Activated T-cell treated with anti-CD3 and anti-CD28 coated beads for 4 hours (primary cell): ENCODE data around the gene PPFIA2.

ENCODE experiments used
- DNase-seq: peaks from one replicate; pipeline ENCODE4 v3.0.0-alpha.2; 2020

PPFIA2 gene

DNA sequence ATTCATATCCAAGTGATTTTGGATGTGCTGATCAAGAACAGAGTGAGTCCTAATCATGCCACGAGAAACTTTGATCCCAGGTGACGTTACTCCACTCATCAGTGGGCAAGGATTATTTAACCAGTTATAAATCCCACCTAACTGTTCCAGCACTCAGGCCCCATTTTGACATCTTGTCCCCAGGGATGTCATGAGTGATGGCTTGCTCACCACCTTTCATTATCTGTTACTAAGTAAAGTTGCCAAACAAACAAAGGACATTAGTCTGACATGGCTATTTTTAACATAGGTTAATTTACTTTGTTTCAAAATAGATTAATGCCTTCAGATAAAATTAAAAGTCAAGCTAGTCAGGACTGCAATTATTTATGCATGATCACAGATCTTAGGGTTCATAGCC, 425.3 kb downstream of the PPFIA2 start:
- DNase-seq: no peak

DNA sequence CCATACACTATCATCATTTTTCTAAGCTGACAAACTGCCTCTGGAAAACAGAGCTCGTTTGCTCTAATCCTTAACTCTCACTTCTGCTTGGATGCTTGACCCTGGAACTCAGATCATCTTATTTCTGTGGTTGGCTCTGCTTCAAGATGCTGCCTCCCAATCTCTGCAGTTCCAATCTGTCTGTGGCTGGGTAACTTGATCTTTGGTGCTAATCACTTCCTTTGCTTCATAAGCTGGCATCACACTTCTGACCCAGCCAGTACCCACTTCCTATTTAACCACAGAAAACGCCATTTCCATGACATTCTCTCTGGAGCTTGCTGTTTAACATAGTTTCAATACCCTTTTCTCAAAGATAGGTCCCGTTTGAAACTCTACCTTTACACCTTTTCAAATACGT, 427.1 kb downstream of the PPFIA2 start:
- DNase-seq: no peak

DNA sequence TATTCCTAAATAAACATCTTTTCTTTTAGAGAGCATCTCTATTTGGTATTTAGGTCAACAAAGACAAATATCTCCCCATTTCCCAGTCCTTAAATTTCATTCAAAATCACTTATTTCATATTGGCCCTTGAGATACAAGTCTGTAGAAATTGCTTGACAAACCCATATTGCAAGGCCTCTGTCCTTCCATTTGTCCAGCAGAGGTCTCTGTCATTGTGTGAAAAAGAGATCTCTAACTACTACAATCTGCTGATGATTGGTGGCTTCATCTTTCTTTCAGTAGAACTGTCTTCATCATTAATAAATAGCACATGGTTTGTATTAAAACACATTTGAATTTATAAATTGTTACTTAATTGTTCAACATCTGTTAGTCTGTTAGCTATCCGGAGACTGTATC, 428.7 kb downstream of the PPFIA2 start:
- no peak for DNase-seq

DNA sequence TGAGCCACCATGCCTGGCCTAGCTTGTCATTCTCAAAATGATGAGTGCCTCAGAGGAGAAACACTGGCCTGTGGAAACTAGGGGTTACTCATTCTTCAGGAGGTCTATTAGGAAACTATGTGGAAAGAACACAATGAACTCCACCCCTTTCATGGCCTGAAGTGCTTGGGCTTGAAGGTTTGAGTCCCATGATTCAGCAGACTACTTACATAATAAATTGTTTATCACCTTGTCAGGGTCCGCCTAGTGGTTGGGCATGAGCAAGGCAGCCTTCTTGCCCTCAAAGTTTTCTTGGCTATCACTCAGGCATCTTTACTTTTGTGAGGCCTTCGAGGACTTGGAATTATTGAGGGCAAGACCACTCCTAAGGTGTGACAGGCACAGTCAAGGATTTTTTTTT, 430.1 kb downstream of the PPFIA2 start:
- no peak for DNase-seq

DNA sequence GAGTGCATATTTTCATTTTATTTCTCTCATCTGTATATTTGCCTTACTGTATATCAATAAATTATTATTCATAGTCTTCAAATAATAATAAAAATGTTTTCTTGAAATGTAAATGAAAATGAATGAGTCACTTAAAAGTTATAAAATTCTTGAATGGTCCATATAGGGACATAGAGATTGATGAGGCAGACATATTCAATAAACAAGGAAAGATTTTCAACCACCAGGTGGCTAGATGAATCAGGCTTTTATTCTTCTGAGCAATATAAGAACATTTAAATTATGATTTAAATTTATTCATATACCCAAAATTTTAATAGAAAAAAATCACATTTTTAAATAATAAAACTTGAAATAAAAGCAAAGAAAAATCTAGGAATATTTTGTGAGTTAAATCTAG, 431.7 kb downstream of the PPFIA2 start:
- DNase-seq: no peak

DNA sequence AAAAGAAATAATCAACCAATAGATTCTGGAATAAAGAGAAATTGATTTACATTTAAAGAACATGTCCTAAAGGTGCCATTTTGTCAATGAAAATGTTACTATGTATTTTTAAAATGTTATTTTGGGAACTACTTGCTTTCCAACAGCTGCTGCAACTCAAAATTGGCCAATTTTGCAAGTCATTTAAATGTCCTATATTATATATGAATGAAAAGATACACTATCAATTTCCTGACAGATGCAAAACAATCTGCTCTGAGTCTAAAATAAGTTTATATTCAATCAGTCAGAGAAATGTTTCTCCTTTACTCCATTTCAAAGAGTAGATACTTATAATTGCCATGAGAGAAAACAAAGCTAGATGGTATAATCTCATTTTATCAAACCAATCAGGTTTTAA, 434.1 kb downstream of the PPFIA2 start:
- no peak for DNase-seq

DNA sequence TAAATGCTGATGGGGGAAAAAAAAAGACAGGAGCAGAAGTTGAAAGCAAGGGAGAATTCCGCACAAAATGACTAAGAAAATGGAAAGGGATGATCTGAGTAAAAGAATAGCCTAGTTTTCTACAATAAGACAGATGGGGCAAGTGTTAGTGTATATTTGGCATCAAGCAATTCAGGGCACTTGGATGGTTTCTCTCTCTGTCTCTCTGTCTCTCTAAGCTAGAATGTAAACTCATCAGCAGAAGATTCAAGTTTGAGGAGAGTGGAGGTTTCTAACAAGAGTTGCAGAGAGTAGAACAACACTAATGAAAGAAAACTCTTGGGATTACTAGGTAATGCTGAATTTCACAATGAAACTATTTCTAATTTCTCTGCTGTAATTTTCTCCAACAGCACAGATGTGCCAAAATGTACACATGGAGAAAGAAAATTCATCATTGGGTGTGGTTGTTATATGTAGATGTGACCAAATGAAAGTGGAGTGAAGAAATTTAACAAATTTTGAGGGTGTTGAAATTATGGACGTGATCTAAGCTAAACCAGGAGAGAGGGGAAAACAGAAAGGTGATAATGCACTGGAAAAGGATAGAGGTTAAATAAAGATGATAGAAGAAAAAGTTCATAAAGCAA, 444.1 kb downstream of the PPFIA2 start:
- DNase-seq: no peak

DNA sequence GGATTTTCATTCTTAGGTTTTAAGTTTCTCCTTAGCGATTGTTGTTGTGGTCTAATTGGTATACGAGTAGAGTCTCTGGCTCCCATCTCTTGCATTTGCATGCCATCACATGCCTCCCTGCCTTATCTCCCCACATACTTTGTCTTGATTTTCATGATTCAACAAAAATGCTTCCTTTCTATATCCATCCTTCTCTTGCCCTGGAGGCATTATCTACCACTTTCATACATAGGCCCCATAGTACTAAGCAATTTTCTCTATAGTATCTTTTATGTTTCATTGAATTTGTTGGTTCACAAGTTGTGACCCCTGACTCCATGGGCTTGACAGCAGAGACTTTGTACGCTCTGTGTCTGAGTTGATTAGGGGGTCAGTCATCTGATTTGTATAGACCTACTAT, 455.2 kb downstream of the PPFIA2 start:
- DNase-seq: no peak

DNA sequence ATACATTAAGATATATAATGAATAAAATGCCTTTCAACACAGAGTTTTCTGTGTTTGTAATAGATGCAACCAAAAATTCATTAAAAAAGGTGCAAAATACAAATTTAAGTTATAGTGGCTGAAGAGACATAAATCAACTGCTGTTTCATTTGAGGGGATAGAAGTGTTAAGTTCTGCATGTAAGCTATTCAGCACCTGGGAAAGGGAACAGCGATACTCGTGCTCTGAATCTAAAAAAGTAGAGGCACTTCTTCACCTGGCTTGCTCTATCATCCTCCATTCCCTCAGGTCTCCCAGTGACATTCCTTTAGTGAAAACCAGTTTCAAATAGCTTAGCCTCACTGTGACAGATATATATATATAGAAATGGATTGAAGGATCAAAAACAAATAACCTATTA, 458.7 kb downstream of the PPFIA2 start:
- DNase-seq: no peak

DNA sequence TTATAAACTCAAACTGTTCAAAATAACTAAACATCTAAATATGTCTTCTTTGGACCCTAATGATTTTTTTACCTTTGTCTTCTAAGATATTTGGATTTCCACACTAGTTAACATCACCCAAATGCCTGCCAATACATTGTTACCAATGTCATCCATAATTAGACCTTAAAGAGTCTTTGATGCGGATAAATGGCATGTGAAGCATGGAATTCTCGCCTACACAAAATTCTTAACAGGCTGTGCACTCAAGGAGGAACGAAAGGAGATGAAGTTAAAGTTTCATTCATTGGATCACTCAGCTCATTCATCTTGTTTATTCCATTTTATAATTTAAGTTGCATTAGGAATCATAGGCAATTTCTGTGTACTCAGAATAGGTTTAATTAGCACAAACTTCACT, 461.5 kb downstream of the PPFIA2 start:
- no peak for DNase-seq

DNA sequence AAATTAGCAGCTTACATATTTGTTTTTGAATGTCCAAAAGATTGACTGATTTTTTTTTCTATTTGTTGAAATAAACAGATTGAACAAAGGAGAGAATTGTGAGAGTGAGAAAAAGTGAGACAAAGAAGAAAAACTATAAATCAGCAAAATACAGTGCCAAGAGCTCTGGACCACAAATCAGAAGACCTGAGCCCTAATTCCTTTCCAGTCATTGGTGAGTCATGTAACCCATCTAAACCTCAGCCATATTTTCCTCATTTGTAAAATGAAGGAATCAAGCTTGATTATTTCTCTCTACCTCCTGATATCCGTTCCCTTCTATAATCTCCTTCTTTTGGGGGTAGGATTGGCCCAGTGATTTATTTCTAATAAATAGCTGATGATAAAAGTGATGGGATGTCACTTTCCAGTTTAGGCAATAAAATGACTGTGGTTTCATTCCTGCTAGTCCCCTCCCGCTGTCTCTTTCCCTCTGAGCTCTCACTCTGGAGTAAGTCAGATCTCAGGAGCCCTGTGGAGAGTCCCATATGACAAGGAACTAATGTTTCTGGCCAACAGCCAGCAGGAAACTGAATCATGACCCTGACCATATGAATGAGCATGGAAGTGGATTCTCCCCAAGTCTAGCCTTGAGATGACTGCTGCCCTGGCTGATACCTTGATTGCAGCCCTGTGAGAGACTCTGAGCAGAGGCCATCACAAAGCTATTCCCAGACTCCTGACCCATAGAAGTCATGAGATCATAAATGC, 462.4 kb downstream of the PPFIA2 start:
- DNase-seq: no peak

DNA sequence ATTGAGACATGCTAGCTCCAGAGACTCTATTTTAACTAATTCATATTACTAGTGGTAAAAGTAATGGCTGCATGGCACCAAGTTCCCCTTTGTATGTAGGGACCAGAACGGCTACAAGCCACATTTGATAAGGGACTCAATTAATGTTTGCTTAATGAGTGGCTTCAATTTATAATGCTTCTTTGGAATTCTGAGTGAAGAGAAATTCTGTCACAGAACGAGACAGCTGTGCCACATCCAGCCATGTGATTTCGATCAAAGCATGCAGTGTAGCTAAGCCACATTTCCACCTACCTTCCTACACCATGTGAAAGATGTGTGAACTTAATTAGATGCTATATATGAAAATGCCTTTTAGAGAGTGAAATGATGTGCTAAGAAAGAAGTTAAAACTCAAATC, 463.9 kb downstream of the PPFIA2 start:
- no peak for DNase-seq

DNA sequence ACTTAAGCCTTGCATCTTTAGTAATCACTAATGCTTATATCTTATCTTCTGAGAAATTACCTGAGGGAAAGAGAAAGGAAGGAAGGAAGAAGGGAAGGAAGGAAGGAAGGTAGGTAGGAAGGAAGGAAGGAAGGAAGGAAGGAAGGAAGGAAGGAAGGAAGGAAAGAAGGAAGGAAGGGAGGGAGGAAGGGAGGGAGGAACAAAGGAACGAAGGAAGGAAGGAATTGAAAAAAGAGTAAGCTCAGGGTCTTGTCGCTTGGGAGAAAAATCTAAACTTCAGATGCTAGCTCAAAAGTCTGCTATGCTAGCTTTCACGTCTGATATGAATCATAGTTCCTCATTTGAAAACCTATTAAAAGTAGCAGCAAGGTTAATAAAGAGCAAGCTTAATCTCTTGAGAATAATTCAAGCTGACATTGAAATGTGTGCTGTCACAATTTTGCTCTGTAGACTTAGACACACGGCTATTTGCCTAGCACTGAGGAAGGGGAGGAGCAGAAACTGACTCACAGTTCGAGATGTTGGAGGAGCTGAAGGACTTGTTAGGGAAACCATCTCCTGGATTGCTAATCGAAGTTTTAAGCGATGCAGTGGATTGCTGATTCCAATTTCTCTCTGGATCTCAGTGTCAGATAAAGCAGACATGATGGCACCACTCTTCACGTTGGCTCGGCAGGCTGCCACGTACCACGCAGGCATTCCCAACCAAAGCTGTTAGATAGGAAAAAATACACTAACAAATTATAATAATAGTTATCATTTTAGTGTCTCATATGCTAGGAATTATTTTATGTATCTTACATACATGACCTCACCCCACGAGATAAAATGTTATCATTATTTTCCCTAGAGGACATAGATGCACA, 464.6 kb downstream of the PPFIA2 start:
- no peak for DNase-seq

DNA sequence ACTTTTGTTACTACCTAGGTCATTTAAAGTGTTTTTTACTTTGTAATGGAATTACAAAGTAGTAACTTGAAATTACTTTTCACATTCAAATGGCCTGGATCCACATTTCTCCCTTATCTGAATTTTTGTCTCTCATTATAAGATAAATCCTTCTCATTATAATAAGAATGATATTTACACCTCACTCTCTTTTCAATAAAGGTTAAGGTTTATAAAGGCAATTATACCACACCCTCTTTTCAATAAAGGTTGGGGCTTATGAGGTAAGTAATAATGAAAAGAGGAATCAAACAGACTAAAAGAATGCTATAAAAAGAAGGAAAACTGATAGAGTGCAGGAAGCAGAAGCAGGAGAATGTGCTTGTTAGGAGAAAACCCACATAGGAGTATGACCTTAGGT, 470.5 kb downstream of the PPFIA2 start:
- no peak for DNase-seq

DNA sequence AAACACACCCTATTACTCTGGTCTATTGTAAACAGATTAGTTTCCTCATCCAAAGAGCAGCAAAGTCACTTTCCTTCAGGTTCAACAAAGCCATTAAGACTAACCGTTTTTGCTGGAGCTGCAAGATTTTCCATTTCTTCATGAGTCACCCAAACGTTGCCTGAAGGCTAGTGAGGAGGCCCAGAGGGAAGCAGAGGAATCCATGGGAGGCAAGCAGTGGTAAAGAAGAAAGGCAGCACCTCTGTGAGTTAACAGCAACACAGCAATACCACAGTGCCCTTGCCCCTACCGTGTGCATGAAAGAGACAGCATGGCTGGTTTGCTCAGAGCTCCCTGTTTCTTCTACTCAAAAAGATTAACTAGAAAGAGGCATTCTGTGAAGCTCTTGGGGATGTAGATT, 475.0 kb downstream of the PPFIA2 start:
- DNase-seq: no peak

DNA sequence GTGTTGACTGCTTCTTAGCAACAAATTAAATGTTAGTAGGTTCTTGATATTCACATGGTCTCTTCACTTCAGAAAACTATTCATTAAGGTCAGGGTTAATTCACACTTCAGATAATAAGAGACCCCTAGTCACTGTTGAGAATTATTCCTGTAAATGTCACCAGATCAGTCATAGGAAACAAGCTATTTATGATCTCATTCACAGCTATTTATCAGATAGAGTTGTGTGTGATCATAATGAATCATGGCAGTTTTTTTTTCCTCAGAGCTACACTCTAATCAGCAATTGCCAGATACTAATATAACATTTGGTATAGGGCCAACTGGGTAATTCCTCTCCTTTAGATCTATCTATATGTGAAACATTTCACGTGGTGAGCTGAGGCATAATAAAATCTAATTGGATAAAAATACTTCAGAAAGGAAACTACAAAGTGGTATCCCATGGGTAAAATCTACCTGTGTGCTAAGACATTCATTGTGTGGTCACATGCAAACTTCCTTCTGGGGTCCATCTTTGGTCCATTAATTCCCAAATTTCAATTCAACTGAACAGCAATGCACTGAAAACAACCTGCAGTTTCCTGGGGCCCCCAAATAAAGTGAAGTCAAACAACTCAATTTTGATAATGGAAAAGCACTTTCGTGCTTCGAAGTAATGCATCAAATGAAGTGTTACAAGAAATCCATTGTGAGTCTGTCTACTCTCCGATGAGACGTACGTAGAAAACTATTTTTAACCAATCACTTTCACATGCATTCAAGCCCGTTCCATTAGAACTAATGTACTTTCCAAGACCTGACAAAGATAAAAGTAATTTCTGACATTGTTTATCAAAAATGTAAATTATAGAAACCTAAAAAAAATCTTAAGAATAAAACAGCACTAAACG, 484.3 kb downstream of the PPFIA2 start:
- no peak for DNase-seq

DNA sequence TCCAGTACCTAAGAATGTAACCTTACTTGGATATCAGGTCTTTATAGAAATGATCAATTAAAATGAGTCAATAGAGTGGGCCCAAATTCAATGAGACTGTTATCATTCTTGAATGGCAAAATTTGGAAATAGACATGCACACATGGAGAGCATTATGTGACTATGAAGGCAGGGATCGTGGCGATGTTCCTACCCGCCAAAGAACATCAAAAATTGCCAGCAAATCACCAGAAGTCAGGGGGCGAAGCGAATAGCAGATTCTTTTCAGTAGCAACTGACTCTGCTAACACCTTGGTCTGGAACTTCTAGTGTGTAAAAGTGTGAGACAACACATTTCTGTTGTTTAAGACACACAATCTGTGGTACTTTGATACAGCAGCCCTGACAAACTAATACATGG, 488.8 kb downstream of the PPFIA2 start:
- DNase-seq: no peak

DNA sequence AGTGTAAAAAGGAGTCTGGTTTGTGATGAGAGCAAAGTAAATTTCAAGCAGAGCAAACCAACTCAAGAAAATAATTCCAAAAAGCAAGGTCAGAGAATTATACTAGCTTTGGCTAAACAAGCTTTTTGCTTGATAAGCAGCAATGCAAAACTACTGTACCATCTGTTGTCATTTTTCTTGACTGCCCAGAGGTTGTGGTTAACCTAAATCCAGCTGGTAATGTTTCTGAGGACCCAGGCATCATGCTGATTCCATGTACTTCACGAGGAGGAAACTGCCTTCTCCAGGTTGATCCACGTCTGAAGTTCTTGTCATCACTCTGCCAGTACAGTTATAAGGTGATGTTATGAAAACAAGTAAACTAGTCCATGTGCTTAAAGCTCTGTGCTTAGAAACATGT, 496.1 kb downstream of the PPFIA2 start:
- no peak for DNase-seq

DNA sequence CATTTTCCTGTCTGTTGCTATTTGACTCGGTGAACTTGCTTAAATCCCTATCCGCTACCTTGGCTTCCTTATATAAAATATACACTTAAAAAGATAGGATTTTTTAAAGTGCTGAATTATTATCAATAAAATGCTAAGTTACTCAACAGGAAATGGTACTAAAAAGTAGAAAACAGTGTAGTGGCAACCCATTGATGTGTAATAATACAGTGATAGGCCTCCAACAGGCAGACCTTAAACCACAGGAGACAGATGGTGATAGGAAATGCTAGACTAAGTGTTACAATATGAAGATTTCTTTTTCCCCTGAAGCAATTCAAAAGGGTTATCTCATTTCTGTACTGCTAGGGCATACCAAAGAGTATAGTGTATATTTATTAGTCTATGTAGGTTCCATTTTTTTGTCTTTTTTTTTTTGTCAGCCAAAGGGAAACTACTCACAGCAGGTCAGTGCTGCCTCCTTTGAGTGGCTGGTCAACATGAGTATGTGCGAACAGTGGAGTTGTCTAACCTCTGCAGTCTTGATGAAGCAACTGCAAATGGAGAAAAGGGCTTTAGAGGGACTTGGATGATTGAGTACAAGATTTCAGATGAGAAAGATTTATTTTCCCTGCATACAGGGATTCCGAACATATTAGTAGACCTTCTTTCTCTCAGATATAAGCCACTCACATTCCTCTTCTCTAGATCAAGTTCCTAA, 497.5 kb downstream of the PPFIA2 start:
- DNase-seq: no peak

DNA sequence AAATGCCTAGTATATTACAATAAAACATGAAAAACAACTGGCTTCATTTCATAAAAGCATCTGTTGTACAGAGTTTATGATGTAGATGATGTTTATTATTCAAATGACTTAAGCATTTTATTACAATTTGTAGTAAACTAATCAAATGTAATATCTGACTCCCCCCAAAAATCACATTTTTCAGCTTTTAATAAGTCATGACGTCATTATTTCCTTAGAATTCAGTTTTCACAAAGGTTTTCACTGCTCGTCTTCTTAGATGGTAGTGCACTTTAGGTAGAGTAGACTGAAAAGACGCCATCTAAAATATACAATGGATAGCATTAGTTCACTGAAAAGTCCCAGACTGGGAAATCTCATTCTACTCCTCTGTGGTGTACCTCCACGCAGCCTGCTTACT, 499.8 kb downstream of the PPFIA2 start:
- no peak for DNase-seq

DNA sequence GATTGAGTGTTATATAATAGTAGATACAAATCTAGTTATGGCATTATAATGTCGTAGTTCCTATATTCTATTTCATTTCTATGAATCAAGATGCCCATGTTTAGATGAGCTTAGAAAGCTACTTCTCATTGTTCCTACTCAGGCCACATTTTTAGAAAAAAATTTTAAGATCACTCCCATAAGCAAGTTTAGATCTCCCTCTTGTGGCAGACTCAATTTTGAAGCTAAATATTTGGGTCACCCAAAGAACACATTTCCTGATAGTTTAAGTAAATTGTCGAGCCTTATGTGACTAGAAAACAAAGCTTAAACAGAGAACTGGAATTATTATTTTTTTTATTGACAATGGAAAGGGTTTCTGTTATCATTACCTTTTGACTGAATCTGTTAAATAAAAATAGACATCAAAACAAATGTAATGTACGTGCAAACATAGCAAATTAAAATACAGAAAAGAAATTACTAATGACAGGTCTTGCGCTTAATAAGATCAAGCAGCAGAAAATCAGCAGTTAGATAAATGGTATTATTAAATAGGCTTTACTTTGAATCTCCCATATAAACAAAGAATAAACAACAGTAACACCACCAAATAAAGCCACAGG, 501.1 kb downstream of the PPFIA2 start:
- DNase-seq: no peak

DNA sequence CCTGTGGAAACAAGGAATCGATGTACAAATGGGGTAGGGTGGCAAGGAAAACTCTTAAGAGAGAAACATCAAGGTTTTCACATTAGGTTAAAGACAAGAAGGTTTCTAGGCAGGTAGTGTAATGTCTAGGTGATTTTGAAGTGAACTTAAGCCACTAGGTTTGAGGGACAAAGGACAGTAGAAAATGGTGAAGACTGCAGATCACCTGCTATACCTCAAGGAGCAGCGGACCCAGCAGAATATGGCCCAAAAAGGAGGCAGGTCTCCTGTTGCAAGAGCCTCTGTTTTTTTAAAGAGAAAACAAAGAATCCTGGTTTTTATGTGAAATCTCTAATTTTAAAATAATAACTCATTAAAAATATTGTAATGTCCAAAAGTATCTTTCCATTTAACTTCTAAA, 503.2 kb downstream of the PPFIA2 start:
- DNase-seq: no peak
